NOMO-1 (cell line): ENCODE measurements around the gene PAQR3.
"Not testable (repeated sequence)": the region's sequence is repeated elsewhere in the genome, so short reads cannot be mapped to it uniquely, and the experiment has no call there.

ENCODE experiments used
- DNase-seq, 2 experiments: peaks; one replicate each; lab custom pipeline; 2025; ENCODE audit not compliant: unreplicated experiment in 2 of 2; lab: John Stamatoyannopoulos, UW

The PAQR3 gene

GRCh38 chr4:78930016-78930629 lies 9.1 kb downstream of the PAQR3 start:
- no peak for DNase-seq

- no peak for DNase-seq
Observed at GRCh38 chr4:78928835-78929234, 10.4 kb downstream of the PAQR3 start.

GRCh38 chr4:78926826-78927225 lies 12.4 kb downstream of the PAQR3 start:
- no peak for DNase-seq

- no peak for DNase-seq
Observed at GRCh38 chr4:78923464-78924312, 15.6 kb downstream of the PAQR3 start.

GRCh38 chr4:78922207-78922606 lies 17.0 kb downstream of the PAQR3 start:
- DNase-seq: no peak

GRCh38 chr4:78910612-78911011 lies 28.6 kb downstream of the PAQR3 start:
- no peak for DNase-seq

GRCh38 chr4:78908974-78909373 lies 30.3 kb downstream of the PAQR3 start:
- not testable (repeated sequence) for DNase-seq

GRCh38 chr4:78907638-78908037 lies 31.6 kb downstream of the PAQR3 start:
- DNase-seq: no peak

GRCh38 chr4:78904143-78904542 lies 35.1 kb downstream of the PAQR3 start:
- no peak for DNase-seq

- DNase-seq: no peak
Observed at GRCh38 chr4:78902298-78902697, 36.9 kb downstream of the PAQR3 start.

- no peak for DNase-seq
Observed at GRCh38 chr4:78901882-78902281, 37.4 kb downstream of the PAQR3 start.

GRCh38 chr4:78899302-78899701 lies 39.9 kb downstream of the PAQR3 start:
- no peak for DNase-seq

GRCh38 chr4:78889955-78890354 lies 49.3 kb downstream of the PAQR3 start:
- DNase-seq: no peak

- DNase-seq: no peak
Observed at GRCh38 chr4:78885598-78885997, 53.6 kb downstream of the PAQR3 start.

- peak in 1 of 2 experiments; percentile 80 for DNase-seq
Observed at GRCh38 chr4:78880874-78881492, 58.3 kb downstream of the PAQR3 start.

- no peak for DNase-seq
Observed at GRCh38 chr4:78878031-78878430, 61.2 kb downstream of the PAQR3 start.

GRCh38 chr4:78876568-78877320 lies 62.5 kb downstream of the PAQR3 start:
- DNase-seq: peak in 1 of 2 experiments; percentile 90

GRCh38 chr4:78870056-78870455 lies 69.2 kb downstream of the PAQR3 start:
- no peak for DNase-seq

GRCh38 chr4:78868712-78869111 lies 70.5 kb downstream of the PAQR3 start:
- DNase-seq: not testable (repeated sequence)

GRCh38 chr4:78865451-78865850 lies 73.8 kb downstream of the PAQR3 start:
- DNase-seq: no peak

- DNase-seq: peak; percentile 26 to 70
Observed at GRCh38 chr4:78864405-78865024, 74.7 kb downstream of the PAQR3 start.
